Caco-2 (cell line): ENCODE results near the gene CYB561D2. TPM values are rescaled to one million over a fixed set of nuclear protein-coding genes. Genes with fewer than 3 reads are reported as not detected.
"Not testable (repeated sequence)": the region's sequence is repeated elsewhere in the genome, so short reads cannot be mapped to it uniquely, and the experiment has no call there.

ENCODE experiments used
- BruUV-seq: library from RNA; stranded (reverse); fragments of 400-500 nt; replicated peaks from 2 replicates; lab custom pipeline; 2021; lab: Mats Ljungman, UMichigan
- CTCF ChIA-PET: fragments of 300-600 bp; sonication (Branson Sonifier 250); formaldehyde crosslinking; loops from one replicate; lab custom pipeline; 2022; ENCODE audit warnings: antibody characterized with exemption; lab: Charles Lee
- POLR2A ChIA-PET: fragments of 300-600 bp; sonication (Branson Sonifier 250); formaldehyde crosslinking; loops from one replicate; lab custom pipeline; 2022; ENCODE audit warnings: antibody characterized with exemption; lab: Charles Lee
- DNase-seq, 2 experiments: peaks; one replicate each; pipeline versions ENCODE4 v3.0.0 to v3.0.0-alpha.2; 2020 to 2022
- H3K27me3 ChIP-seq: replicated peaks from 2 replicates; pipeline ENCODE4 v1.6.0; 2011; ENCODE audit warnings: low read length; ENCODE audit not compliant: control insufficient read depth, insufficient read depth
- H3K36me3 ChIP-seq: 2 replicates; pipeline ENCODE4 v1.5.1; 2011; ENCODE audit warnings: low read length; ENCODE audit not compliant: control insufficient read depth, insufficient read depth
- H3K4me1 ChIP-seq: fragments of 250-450 bp; sonication (Bioruptor Pico); 2 replicates; pipeline ENCODE4 v1.5.1; 2020; ENCODE audit warnings: mild to moderate bottlenecking
- H3K4me3 ChIP-seq: 2 replicates; pipeline ENCODE4 v1.5.1; 2011; ENCODE audit warnings: low read depth, mild to moderate bottlenecking, control low read depth, low read length
- H3K9me3 ChIP-seq: fragments of 250-450 bp; sonication (Bioruptor Pico); 2 replicates; pipeline ENCODE4 v1.5.1; 2020; ENCODE audit warnings: mild to moderate bottlenecking, moderate library complexity
- H3K27ac Mint-ChIP-seq: one replicate; pipeline ENCODE4 v1.8.0; 2022; ENCODE audit warnings: mixed read lengths; ENCODE audit not compliant: unreplicated experiment
- H3K27me3 Mint-ChIP-seq: one replicate; pipeline ENCODE4 v1.8.0; 2022; ENCODE audit warnings: mixed read lengths; ENCODE audit not compliant: insufficient read depth, unreplicated experiment
- H3K36me3 Mint-ChIP-seq: one replicate; pipeline ENCODE4 v1.8.0; 2022; ENCODE audit warnings: mild to moderate bottlenecking, mixed read lengths; ENCODE audit not compliant: insufficient read depth, unreplicated experiment
- H3K4me1 Mint-ChIP-seq: one replicate; pipeline ENCODE4 v1.8.0; 2022; ENCODE audit warnings: low read depth, mixed read lengths; ENCODE audit not compliant: unreplicated experiment
- H3K4me3 Mint-ChIP-seq: one replicate; pipeline ENCODE4 v1.8.0; 2022; ENCODE audit warnings: mild to moderate bottlenecking, moderate library complexity, mixed read lengths; ENCODE audit not compliant: unreplicated experiment
- H3K9me3 Mint-ChIP-seq: one replicate; pipeline ENCODE4 v1.8.0; 2022; ENCODE audit warnings: mixed read lengths; ENCODE audit not compliant: unreplicated experiment
- intact Hi-C: fragments of 100-400 bp; cut with micrococcal nuclease; formaldehyde crosslinking; loops from one replicate; pipeline ENCODE4 v1.10.0; 2022; ENCODE audit not compliant: unreplicated experiment
- total RNA-seq: library from RNA; stranded (reverse); gene quantifications from 2 replicates; pipeline ENCODE4 v1.2.3, GENCODE V29; 2022
- TF ChIP-seq, protein P1 (sequence below), 2 experiments: fragments of 200-600 bp in 1 of 2; IDR thresholded peaks; 1 replicate in 1 of 2; 2 replicates in 1 of 2; pipeline versions ENCODE4 v1.5.1 to v1.8.0; 2011 to 2022; ENCODE audit warnings: antibody characterized with exemption in 1 of 2, control low read depth in 1 of 2, inconsistent platforms in 1 of 2, low read depth in 1 of 2, low read length in 1 of 2, mild to moderate bottlenecking in 1 of 2, moderate library complexity in 1 of 2; ENCODE audit not compliant: insufficient read depth in 1 of 2, severe bottlenecking in 1 of 2, unreplicated experiment in 1 of 2

CYB561D2 gene
- total RNA-seq, 1 experiment from 2014 or later: 21.2 TPM

- no peaks in the 10 kb centered on the region for H3K27me3 Mint-ChIP-seq
- H3K4me1 ChIP-seq: peaks cover 17% of the 10 kb centered on the region
- CTCF ChIA-PET: interaction anchor here (0.7 to 1.5 kb wide), 4 partner anchors 12 to 34 kb away, joined by 3 to 12 read pairs (median 4); no protein-coding TSS in a partner anchor
- peak; percentile 65 to 67 for DNase-seq
- POLR2A ChIA-PET: no interaction called here
- no peaks in the 10 kb centered on the region for H3K27me3 ChIP-seq
- H3K9me3 ChIP-seq: peaks cover 15% of the 10 kb centered on the region
- intact Hi-C loops: no loop called here
- peaks cover 11% of the 10 kb centered on the region for H3K36me3 Mint-ChIP-seq
- H3K4me3 Mint-ChIP-seq: no peak within 1 kb of the TSS
- H3K9me3 Mint-ChIP-seq: no peaks in the 10 kb centered on the region
- no peak within 1 kb of the TSS for H3K27ac Mint-ChIP-seq
- no peak within 1 kb of the TSS for H3K4me3 ChIP-seq
- no peaks in the 10 kb centered on the region; the same call in 1 of the 2 replicates for H3K36me3 ChIP-seq
- BruUV-seq: TSS peak; percentile 30
- TF ChIP-seq, protein P1, sequence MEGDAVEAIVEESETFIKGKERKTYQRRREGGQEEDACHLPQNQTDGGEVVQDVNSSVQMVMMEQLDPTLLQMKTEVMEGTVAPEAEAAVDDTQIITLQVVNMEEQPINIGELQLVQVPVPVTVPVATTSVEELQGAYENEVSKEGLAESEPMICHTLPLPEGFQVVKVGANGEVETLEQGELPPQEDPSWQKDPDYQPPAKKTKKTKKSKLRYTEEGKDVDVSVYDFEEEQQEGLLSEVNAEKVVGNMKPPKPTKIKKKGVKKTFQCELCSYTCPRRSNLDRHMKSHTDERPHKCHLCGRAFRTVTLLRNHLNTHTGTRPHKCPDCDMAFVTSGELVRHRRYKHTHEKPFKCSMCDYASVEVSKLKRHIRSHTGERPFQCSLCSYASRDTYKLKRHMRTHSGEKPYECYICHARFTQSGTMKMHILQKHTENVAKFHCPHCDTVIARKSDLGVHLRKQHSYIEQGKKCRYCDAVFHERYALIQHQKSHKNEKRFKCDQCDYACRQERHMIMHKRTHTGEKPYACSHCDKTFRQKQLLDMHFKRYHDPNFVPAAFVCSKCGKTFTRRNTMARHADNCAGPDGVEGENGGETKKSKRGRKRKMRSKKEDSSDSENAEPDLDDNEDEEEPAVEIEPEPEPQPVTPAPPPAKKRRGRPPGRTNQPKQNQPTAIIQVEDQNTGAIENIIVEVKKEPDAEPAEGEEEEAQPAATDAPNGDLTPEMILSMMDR (IDR thresholded peaks at IDR 0.05; ENCODE audit: insufficient read depth in 1 of 2, low read depth in 1 of 2, low read length in 1 of 2, severe bottlenecking in 1 of 2, unreplicated experiment in 1 of 2): peak in 1 of 2 experiments; percentile 40
- H3K4me1 Mint-ChIP-seq: peaks cover 7% of the 10 kb centered on the region
Measured at GRCh38 chr3:50303013-50303815, 47.4 kb upstream of the CYB561D2 start, which contains the start of gene HYAL1. TSS of gene HYAL1 (minus strand) at chr3:50303574. CDS start at chr3:50302956, 618 bp downstream.

GRCh38 chr3:50304601-50305000 lies 46.1 kb upstream of the CYB561D2 start:
- POLR2A ChIA-PET: no interaction called here
- CTCF ChIA-PET: no interaction called here
- intact Hi-C loops: no loop called here
- Mint-ChIP-seq H3K36me3 (peaks cover 4% of the 10 kb centered on the region), H3K4me3 (no peak overlapping the region), H3K27ac (no peak overlapping the region), H3K4me1 (peaks cover 5% of the 10 kb centered on the region), H3K9me3 (no peaks in the 10 kb centered on the region), H3K27me3 (no peaks in the 10 kb centered on the region)
- no peak overlapping the region for H3K4me3 ChIP-seq
- TF ChIP-seq, protein P1 (IDR thresholded peaks at IDR 0.05; ENCODE audit: insufficient read depth in 1 of 2, low read depth in 1 of 2, low read length in 1 of 2, severe bottlenecking in 1 of 2, unreplicated experiment in 1 of 2): no peak
- peaks cover 21% of the 10 kb centered on the region for H3K4me1 ChIP-seq
- peaks cover 24% of the 10 kb centered on the region for H3K9me3 ChIP-seq
- no peaks in the 10 kb centered on the region for H3K27me3 ChIP-seq
- BruUV-seq: no TSS peak
- no peaks in the 10 kb centered on the region; the same call in 1 of the 2 replicates for H3K36me3 ChIP-seq
- no peak for DNase-seq

DNA sequence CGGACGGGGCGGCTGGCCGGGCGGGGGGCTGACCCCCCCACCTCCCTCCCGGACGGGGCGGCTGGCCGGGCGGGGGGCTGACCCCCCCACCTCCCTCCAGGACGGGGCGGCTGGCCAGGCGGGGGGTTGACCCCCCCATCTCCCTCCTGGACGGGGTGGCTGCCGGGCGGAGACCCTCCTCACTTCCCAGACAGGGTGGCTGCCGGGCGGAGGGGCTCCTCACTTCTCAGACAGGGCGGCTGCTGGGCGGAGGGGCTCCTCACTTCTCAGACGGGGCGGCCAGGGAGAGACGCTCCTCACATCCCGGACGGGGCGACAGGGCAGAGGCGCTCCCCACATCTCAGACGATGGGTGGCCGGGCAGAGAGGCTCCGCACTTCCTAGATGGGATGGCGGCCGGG lies 38.6 kb upstream of the CYB561D2 start:
- DNase-seq, BruUV-seq, CTCF ChIA-PET, H3K27me3 ChIP-seq, H3K27ac Mint-ChIP-seq, POLR2A ChIA-PET, H3K27me3 Mint-ChIP-seq, intact Hi-C loops, H3K36me3 ChIP-seq, H3K4me3 Mint-ChIP-seq, H3K9me3 Mint-ChIP-seq, H3K4me3 ChIP-seq: not testable (repeated sequence)
- Mint-ChIP-seq H3K4me1 (peaks cover 17% of the 10 kb centered on the region), H3K36me3 (peaks cover 25% of the 10 kb centered on the region)
- peaks cover 16% of the 10 kb centered on the region for H3K4me1 ChIP-seq
- peaks cover 17% of the 10 kb centered on the region for H3K9me3 ChIP-seq
